ENCODE results near the gene TRIM29.

TRIM29 gene

DNA sequence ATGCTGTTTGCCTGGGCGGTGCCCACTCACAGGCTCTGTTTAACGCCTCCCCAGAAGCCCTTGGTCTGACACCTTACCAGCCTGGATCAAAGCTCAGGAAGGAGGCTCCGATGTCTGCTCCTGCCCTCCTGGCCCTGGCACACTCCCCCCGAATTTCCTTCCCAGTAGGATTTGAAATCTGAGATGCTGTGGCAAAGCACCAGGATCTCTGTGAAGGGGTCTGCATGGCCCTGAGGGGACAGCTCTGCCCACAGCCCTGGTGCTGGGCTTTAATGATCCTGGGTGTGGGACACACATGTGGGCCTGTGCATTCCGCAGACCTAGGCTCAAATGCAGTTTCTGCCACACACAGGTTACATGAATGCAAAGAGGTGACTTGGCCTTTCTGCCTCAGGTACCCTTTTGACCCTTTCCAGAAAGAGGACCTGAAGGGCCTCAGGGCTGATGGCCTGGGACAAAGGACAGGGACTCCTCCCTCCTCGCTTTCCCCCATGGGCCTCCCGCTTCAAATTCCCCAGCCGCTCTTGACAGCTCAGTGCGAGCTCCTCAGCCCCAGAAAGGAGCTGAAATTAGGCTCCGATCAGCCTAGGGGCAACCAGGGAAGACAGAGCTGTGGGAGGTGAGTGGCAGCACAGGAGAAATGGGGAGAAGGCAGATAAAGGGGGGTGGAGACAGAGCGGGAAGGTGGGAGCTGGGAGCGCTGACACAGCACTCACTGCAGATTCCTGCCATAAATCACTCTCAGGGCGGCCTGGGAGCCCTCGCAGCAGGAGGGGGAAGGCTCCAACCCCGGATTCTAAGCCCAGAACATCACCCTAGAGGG, 41.3 kb downstream of the TRIM29 start:
- DNase-seq (ENCODE audit: low read depth) = no peak

DNA sequence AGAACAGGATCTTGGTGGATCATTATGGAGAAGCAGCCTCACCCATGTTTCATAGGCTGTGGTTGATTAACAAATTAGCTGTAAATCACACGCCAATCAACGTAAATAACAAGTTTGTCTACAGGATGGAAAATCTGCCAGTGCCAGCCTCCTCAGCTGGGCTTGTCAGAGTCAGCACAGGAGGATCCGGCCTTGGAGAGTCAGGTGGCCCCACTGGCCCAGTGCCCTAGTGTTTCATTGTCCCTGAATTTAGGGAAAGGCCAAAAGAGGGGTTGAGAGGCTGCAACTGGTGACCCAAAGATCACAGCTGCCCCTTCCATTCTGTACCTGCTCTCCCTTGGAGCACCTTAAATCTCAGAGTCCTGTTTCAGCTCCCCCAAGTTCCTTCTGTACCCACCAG, 42.4 kb downstream of the TRIM29 start:
- DNase-seq (ENCODE audit: low read depth) = no peak

DNA sequence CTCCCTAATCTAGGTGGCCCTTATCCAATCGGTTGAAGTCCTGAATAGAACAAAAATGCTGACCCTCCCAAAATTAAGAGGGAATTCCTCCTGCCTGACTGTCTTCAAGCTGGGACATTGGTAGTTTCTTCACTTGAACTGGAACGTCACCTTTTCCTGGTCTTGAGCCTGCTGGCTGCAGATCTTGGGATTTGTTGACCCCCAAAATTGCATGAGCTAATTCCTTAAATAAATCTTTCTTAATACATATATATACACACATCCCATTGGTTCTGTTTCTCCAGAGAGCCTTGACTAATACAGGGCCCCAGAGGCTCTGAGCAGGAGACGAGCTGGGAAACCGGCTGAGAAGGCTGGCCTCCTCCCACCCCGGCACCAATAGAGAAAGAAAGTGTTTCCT, 46.2 kb downstream of the TRIM29 start:
- no peak for DNase-seq (ENCODE audit: low read depth)

DNA sequence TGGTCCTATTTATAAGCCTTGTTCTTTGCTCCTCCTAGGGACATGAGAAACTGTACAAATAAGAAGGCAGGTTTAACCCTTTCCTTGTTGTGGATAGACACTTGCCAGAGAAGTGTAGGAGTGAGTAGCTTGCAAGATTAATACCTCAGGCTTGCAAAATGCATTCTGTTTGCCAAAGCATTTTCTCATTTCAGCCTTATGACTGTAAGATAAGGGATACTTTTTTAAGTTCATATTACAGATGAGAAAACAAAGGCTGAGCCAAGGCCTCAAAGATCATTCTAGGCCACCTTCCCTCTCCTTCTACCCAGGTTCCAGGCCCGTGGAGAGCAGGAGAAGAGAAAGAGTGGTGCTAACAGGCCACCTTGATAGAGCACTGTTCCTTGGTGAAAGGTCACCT, 46.8 kb downstream of the TRIM29 start:
- DNase-seq (ENCODE audit: low read depth) = no peak

DNA sequence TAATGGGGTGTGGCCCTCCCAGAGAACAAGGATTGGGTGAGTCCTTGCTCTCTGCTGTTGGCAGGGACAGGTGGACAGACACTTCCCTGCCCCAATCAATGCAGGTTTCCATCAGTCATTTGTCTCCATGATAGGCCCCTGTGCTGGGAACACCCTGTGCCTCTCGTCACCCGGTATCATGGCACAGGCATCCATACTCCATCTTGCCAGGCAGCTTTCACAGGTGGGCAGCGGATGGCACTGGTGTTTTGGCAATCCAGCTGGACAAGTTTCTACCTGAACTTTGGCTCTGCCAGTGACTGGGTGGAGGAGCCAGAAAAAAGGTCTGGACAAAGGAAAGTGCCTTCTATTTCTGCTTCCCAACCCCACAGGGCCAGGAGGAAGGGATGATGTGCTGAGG, 47.5 kb downstream of the TRIM29 start:
- no peak for DNase-seq (ENCODE audit: low read depth)

DNA sequence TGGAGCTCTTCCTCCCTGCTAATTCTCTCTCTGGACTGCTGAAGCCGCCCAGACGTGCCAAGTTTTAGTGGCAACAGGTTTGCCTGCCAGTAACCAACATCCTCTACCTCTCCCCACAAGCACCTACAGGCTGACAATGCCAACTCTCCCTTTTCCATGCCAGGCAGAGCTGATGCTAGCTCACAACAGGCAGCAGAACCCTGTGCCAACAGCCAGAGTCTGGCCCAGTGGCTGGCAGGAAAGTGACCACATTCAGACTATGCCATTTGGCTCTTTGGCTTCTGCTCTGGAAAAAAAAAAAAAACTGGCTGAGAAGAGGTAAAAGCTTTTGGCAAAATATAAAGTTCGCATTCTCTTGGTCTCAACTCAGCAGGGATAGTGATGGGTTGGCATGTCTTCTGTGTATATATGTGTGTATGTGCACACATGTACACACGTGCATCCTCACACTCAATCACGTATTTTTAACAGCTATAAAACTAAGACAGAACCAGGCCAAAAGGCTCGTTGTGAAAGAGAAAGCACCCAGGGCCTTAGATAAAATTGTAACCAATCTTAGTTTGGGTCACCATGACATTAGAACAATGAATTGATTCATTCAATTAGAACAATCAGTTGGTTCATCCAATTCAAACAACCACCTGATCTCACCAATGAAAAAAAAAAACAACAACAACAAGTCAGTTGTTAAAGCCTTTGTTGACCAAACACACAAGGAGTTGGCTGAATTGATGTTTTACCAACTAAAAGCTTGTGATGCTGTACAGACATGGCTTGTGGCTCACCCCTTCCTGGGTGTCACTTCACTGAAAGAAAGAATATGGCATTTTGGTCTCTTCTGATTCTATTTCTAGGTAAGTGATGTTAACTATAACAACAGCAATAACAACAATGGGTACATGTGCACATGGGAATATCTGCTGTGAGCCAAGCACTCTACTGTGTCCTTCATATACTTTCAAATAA, 48.6 kb downstream of the TRIM29 start:
- DNase-seq (ENCODE audit: low read depth) = no peak

DNA sequence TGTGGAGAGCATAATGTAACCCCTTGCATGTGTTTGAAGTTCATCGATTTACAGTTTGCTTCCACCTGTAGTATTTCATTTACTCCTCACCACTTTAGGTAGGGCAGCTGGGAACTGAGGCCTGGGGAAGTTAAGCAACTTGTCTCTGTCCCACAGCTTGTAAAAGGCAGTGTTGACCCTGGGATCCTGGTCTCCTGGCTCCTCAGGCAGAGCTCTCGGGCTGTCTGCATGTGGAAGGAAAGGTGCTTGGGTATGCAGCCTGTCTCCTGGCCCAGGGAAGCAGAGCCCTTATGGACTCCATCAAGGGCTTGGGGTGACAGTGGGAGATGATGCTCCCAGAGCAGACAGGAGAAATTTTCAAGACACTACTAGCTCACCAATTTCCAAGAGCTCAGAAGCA, 49.9 kb downstream of the TRIM29 start:
- no peak for DNase-seq (ENCODE audit: low read depth)

DNA sequence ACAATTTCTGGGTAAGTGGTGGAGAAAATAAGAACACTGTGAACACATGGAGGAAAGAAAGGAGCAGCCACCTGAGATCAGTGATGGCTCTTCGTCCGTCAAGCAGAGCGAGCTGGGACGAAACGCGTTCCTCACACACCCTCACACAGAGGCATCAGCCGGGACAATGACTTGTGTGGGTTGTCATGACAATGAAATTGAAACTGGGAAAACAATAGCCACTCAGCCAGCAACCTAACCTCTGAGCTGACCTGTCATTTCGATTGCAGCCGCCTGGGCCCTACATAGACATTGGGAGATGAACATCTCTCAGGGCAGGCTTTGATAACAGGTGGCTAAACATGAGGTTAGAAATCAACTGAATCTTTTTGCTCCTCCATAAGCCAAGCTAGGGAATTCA, 51.3 kb downstream of the TRIM29 start:
- DNase-seq (ENCODE audit: low read depth) = no peak

DNA sequence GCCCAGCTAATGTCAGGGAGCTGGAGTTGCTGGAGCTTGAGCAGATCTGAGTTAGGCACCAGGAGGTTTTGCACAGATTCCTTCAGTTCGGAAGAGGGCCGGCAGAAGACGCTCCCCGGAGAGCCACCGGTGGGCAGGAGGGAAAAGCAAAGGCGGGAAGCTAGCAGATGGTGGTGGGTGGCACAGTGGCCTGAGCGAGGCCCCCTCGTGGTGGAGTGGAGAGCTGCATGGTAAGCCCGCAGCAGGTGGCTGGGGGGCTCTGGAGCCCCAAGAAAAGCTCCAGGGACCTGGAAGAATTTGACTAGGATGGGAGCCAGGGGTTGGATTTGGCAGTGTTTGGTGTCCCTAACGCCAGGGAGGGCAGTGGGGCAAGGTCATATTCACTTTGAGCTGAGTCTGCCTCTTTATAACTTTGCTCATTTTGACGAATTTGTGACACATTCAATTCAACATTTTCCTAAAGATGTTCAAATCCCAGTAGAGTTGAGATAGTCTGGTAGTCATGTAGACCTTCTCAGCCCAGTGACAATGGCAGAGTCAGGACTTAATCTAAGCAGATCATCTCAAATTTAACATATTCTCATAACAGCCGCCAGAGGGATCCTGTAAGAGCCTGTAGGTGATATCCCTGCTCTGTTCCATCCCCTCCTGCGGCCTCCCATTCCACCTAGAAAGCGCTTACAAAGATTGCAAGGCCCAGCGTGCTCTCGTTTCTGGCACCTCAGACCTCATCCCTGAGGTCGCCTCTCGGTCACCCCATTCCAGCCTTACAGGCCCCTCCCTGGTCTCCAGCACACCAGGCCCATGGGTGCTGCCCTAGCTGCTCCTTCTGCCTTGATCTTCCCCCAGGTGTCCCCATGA, 57.9 kb downstream of the TRIM29 start:
- no peak for DNase-seq (ENCODE audit: low read depth)

DNA sequence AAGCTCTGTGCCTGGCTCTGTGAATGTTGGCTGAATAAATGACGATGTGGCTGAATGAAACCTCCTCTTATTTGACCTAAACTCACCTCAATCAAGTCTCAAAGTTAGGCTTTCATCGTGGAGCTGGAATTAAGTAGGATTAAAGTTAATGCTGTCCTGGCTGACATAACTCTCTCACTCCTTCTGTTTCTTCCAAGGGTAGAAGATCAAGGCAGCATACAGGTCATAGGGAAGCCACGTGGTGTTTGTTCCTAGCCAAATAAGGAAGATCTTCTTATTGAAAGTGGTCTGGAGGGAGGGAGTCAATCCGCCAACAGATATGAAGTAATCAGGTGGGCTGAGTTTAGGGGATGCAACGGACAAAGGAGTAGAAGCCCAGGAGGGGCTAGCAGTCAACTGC, 59.5 kb downstream of the TRIM29 start:
- no peak for DNase-seq (ENCODE audit: low read depth)

DNA sequence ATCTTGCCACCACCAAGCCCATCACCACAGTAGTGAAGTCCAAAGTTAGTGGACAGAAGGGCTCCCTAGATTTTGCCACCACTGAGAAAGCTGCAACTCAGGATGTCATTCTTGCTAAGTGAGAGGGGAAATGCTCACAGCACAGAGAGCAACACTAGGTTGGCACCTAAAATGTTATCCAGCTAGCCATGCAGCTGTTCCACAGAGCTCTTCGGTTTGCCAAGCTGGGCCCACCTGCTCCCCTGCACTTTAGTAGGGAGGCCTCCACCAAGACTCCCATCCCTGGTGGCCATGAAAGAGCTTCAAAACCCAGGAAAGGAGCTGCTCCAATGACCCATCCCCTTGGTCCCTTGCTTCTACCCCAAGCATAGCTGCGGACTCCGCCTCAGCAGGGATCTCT, 63.8 kb downstream of the TRIM29 start:
- no peak for DNase-seq (ENCODE audit: low read depth)

DNA sequence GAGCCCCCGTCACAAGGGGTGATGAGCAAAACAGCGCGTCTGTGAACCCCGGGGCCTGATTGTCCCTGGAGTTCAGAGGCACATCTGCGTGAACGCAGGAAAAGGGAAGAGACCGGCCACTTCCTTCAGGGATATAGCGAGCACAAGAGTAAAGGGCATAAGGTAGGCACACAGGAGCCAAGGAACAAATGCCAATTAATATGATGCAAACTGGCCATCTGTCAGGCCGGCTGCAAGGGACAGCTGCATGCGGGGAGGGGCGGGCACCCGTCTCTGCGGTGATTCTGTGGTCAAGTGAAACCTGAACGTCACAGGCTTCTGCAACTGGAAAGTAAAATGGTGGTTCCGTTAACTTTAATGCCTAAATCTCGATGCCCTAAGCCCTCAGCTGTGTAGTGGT, 64.7 kb downstream of the TRIM29 start:
- DNase-seq (ENCODE audit: low read depth) = no peak

DNA sequence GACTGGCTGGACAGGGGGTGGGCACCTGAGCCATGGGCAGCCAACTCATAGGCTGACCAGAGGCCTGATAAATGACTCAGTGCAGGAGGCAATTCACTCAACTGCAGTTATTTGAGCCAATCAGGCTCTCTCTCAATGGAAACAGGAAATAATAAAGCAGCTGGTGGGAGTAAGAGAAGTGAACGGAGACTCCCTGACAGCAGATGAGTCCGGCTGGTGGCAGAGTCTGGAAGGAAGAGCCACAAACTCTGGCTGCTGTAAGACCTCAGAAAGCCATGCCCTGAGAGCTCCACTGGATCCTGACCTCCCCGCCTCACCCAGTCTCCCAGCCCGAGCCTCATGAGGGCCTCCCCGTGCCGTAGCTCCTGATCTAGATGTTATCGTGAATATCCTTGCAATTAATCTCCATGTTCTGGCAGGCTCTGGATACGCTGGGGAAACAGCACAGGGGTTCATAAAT, 69.8 kb downstream of the TRIM29 start:
- no peak for DNase-seq (ENCODE audit: low read depth)

DNA sequence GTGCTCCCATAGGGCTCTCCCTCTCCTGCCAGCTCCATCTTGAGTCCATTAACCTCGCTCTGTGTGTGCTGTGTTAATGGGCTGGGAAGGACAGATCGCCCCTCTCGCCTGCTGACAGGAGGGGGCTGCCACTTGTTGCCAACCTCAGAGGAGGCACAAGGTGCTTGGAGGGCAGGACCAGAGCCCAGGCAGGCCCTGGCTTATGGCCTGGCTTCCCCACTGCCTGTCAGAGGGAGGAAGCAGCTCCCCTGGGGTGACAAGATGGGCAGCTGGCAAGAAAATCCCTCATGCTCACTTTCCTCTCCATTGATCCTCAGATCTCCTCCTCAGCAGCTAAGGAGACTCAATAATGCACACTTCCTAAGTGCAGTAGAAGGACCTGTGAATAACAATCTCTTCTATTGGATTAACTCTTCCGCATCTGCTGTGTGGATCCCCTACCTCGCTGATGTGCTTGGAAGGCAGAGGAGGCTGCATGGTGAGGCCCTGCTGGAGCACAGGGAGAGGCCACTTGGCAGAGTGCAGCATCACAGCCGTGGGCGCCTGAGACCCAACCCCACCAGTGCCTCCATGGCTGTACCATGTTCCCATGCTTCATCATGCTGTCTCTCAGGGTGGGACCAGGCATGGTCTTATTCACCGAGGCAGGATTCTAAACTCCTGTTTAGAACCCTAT, 70.3 kb downstream of the TRIM29 start:
- no peak for DNase-seq (ENCODE audit: low read depth)

DNA sequence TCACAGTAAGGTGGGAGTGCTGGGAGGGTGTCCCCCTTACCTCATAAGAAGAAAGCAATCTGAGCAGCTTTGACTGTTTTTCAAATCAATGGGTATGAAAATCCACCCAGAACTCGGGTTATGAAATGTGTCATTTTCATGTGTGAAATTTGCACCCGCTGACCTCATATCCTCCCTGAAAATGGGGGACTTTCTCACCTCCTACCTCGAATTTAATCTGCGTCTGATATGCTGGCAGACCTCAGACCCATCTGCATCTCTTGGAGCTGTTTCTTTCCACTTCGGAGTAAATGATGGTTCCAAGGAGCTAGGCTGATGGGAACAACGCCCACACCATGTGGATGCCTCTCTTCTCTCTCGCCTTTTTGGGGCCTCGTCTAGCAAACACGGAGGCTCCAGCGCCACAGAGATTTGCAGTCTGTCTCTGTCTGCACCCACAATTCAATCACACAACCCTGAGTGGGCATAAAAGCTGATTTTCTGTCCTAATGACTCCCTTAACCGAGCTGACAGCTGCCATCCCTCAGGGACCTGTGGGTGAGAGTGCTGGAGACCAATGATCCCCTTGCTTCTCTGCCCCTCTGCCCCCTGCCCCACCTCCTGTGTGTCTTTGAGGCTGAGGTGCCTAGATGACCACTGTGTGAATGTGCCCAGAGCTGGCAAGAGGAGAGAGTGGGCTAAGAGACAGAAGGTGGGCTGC, 71.0 kb downstream of the TRIM29 start:
- DNase-seq (ENCODE audit: low read depth) = no peak

DNA sequence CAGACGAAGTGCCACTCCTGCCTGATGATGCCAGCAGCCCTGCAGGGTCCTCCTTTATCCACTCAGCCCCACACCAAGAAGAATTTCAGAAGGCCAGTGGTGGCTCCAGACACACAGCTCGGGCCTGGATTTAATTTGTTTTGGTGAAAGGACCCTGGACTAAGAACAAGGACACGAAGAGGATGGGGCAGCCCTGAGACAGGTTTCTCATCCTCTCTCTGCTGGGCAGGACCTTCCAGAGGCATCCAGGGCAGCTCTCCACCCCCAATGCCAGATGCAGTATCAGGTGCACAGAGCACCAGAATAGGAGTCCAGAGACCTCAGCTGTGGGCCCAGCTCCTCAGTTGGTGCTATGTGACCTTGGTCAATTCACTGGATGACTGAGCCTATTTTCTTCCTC, 72.0 kb downstream of the TRIM29 start:
- no peak for DNase-seq (ENCODE audit: low read depth)

DNA sequence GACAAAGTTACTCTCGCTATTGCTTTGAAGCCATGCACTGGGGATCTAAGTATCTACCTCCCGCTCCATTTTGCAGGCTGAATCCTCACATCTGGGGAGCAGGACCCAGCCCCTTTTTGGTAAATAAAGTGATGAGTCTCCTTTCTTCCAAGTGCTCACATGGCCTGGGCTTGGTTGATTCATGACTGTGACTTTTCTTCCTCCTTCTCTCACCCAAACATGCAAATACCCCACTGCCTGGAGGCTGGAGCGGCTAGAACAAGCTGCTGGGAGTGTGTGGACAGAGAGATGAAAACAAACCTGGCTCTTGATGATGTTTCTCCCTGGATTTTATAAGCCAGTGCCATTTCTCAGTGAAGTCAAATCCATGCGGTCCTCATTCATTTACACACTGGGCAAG, 72.7 kb downstream of the TRIM29 start:
- DNase-seq (ENCODE audit: low read depth) = no peak

DNA sequence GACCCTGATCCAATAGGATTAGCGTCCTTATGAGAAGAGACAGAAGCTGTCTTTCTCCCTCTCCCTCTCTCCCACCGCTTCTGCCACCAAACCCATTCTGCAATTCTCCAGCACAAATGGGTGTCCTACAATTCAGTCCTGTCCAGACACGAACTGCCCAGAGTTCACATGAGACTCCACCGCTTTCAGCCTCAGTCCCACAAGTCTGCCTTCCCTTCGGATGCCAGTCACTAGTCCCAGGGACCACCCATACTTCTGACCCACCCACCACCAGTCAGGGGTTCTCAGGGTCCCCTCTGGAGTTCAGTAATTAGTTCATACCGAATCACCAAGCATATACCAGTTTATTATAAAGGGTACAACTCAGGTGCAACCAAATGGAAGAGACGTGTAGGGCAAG, 73.6 kb downstream of the TRIM29 start:
- no peak for DNase-seq (ENCODE audit: low read depth)

DNA sequence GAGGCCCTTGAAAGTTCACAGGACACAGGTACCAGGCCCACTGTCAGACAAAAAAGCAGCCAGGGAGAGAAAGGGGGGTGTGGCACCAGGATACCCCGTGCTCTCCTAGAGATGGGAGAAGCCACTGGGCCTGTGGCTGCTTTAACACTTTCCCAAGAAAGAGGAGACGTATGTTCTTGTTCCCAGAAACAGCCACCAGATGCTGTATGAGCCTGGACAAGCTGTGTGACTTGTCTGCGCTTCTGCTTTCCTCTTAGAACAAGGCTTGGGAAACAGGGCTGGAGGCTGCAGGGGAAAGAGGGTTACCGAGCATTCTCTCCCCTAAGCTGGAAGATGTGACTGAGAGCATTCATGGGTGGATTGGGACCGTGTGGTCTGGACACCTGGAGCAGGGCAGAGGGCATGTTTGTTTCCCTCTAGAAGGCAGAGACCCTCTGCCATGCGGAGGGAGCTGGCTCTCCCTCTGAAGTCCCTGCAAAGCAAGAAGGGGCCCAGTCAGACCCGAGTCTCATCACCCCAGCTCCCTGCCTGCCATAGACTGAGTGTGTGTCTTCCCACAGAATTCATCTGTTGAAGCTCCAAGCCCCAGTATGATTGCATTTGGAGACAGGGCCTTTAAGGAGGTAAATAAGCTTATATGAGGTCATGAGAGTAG, 74.1 kb downstream of the TRIM29 start:
- no peak for DNase-seq (ENCODE audit: low read depth)

DNA sequence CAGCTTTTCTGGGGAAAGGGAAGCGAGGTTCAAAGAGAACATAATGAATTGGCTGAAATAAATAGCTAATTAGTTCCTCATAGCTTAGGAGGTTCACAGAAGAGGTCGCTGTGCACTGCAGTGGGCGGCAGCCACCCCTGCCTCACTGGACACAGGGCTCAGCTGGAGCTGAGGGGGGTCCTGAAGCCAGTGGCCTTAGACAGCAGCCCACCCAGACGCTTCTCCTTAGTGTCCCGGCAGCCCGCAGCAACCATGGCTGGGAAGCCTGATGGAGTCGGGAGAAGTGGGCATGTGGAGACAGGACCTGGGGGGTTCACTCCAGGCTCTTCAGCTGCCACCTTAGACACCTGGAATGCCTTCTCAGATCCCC, 75.4 kb downstream of the TRIM29 start:
- DNase-seq (ENCODE audit: low read depth) = no peak
